Midbrain (tissue), 1 donor: ENCODE results near the gene CD244.

Source experiments
- DNase-seq: peaks from one replicate; lab custom pipeline; 2025; lab: John Stamatoyannopoulos, UW

Gene CD244

DNA sequence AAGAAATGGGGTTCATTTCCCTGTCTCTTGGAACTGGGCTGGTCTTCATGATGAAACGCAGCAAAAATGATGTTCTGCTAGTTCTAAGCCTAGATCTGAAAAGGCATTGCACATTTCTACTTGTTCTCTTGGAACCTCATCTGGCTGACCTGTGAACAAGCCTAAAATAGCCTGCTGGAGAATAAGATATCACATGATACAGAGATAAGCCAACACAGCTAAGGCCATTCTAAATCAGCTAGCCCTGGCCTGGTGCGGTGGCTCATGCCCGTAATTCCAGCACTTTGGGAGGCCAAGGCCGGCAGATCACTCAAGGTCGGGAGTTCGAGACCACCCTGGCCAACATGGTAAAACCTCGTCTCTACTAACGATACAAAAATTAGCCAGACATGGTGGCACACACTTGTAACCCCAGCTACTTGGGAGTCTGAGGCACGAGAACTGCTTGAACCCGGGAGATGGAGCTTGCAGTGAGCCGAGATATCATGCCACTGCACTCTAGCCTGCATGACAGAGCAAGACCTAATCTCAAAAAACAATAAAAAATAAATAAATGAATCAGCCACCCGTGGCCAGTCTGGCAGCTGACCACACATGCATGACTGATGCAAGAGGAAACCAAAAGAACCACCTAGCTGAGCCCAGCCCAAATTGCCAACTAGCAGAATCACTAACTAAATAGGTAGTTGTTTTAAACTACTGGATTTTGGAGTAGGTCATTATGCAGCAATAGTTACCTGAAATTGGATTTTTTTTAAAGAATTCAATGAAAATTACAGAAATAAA lies 18.0 kb downstream of the CD244 start:
- no peak for DNase-seq

- no peak for DNase-seq
Measured at GRCh38 chr1:160841079-160841478, 21.6 kb downstream of the CD244 start.

GRCh38 chr1:160839746-160840145 lies 22.9 kb downstream of the CD244 start:
- DNase-seq: no peak

DNA sequence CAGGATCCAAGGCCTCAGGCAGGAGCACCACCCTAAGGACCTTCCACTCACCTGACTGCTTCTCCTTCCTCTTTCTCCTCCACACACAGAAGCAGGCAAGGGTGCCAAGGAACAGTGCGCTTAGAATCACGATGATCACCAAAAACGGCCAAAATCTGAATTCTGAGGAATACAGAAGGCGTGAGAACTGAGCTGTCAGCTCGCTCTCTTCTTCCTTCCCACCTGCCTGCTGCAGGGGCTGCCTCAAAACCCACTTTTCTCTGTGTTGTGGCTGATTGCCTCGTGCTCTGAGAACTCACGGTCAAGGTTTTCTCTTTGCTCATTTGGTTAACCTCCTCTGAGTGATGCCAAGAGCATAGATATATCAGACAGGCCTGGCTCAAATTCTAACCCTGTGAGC lies 23.8 kb downstream of the CD244 start:
- no peak for DNase-seq

DNA sequence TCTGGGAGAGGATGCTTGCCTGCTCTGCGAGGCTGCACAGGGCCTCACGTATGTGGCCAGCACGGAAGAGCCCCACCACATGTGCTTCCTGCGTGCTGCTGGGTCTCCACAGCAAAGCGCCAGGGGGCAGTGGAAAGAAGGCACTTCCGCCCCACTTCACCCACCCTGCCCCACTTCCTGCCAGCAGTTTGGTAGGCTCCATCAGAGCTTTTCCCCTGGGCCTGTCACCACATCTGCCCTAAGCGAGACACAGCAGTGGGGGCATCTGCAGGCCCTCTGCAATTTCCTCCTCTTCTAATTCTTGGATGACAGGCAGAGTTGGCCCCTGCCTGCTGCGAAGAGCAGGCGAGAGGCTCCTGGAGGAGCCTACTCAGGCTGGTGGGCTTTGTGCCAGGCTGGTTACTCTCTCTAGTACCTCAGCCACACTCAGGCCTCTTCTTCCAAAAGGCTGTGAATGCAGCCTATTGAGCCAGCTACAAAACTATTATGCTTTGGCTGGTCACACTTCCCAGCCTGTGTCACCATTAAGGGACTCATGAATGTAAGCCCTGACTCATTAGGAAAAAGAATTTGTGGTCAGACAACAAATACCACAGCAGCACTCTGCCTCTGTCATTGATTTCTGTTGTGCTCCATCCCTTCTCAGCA lies 25.0 kb downstream of the CD244 start:
- no peak for DNase-seq

GRCh38 chr1:160836981-160837557 lies 25.6 kb downstream of the CD244 start:
- DNase-seq: no peak

GRCh38 chr1:160836561-160836960 lies 26.1 kb downstream of the CD244 start:
- DNase-seq: no peak

DNA sequence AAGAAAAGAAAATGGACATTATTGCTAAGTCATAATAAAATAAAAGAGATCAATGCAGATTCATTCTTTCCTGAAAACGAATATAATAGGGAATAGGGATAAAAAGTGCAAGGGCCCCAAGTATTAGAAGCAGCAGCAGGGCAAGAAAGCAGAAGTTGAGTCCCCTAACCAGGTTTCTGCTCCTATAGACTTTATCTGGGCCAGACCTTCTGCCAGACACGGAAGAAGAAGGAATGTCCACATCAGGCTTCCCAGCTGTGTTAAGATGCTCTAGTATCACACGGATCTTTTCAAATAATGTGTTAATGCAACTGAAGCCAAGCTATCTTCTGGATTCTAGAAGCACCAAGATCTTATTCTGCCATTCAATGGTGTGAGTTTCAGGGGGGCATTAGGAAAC lies 26.9 kb downstream of the CD244 start:
- DNase-seq: no peak

DNA sequence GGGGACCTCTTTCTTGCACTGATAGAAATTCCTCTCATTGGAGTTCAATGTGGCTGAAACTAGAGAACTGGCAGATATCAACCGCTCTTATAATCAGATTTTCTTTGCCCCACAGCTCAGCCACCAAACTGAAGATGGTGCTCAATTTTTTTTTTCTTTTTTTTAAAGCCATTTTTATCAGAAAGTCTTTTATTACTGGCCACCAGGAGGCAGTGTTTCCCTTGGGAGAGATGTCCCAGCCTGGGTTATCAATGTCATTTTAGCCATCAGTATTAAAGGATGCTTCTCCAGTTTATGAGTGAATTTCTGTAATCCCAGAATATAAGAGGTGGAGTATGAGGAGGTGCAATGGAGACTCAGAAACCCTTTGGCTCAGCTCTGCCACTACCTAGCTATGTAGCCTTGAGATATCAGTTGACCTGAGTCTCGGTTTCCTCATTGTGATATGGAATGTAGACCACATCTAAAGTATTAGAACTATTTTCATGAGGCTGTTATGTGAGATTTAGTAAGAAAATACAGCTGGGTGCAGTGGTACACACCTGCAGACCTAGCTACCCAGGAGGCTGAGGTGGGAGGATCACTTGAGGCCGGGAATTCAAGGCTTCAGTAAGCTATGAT lies 27.6 kb downstream of the CD244 start:
- DNase-seq: peak; percentile 13

- no peak for DNase-seq
Measured at GRCh38 chr1:160830321-160831153, 32.1 kb downstream of the CD244 start.

GRCh38 chr1:160829766-160830165 lies 32.9 kb downstream of the CD244 start:
- DNase-seq: no peak

DNA sequence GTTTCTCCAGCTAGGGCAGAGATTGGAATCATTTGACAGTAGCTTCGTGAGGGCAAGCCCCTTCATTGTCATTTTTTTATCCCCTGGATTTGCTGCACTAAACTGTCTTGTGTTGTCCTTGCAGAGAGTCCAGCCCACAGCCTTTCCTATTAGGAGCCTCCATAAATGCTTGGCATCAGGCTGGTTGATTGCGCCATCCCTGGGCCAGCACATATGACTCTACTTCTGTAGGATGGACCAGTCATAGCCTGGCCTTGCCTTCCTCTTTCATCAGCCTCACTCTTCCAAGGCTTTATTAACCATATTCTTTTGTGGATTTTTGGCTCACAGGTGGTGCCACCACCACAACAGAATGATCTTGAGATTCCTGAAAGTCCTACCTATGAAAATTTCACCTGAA lies 35.3 kb downstream of the CD244 start:
- DNase-seq: no peak

DNA sequence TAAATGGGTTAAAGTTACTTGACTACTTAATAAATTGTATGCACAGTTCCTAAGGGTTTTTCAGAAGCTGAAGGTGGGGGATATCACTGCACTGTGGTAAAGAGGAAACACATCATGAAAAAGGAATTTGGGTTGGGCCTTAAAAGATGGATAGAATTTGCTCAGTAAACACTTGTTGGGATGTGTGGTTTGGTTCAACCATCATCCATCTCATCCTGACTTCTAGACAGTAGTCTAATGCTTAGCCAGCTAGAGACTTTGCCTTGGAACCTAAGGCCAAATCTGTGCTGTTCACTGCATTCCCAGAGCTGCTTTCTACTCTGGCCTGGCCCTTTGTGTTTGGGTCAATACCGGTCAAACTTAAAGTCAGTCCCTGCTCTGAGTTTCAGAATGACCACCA lies 36.1 kb downstream of the CD244 start:
- no peak for DNase-seq

DNA sequence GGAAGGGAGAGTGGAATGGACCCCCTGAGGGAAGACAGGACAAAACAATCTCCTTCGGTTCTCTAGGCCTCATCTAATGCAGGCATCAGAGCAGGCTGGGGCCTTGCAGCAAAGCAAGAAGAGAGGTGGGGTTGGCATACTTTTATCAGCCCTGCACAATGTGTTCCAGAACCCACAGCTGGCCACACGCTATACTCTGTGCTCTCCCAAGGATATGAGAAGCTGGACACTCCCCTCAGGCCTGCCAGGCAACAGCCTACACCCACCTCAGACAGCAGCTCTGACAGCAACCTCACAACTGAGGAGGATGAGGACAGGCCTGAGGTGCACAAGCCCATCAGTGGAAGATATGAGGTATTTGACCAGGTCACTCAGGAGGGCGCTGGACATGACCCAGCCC lies 39.4 kb downstream of the CD244 start:
- no peak for DNase-seq

- DNase-seq: no peak
Measured at GRCh38 chr1:160821627-160822026, 41.1 kb downstream of the CD244 start.

GRCh38 chr1:160819186-160819585 lies 43.5 kb downstream of the CD244 start:
- DNase-seq: no peak

DNA sequence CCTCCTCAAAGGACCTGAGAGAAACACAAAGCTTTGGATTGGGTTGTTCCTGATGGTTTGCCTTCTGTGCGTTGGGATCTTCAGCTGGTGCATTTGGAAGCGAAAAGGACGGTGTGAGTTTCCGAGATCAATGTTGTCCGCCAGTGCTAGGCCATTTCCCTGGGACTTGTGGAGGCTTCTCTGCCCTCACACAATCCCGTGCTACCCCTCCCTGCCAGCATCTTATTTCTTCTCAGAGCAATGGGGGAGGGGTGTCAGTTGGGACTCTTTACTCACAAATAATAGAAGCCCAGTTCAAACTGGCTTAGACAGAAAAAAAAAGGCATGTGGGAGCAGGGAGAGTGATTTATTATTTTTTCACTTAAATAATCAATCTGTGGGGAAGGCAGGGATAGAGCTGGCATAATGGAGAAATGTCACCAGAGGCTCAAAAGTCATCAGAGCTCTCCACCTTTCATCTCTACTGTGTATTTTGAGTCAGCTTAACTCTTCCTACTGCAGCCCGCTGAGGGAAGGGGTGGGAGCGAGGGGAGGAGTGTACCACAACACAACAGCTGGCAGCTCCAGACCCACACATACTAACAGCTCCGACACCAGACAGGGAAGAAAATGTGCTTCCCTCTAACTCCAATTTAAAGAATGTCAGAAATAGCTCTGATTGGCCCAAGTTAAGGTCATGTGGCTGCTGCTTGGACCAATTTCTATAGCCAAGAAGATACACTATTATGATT lies 44.3 kb downstream of the CD244 start:
- DNase-seq: no peak

DNA sequence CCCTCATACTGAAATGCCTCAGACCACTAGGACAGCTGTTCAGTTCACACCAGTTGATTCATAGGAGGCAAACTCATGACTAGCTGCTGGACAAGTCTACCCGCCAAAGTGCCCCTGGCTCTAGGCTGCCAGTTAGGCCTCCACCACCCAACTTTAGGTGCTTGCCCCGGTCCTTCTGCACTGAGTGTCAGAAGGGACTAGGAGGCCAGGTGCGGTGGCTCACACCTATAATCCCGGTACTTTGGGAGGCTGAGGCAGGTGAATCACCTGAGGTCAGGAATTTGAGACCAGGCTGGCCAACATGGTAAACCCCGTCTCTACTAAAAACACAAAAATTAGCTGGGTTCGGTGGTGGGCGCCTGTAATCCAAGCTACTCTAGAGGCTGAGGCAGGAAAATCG lies 47.8 kb downstream of the CD244 start:
- DNase-seq: no peak

DNA sequence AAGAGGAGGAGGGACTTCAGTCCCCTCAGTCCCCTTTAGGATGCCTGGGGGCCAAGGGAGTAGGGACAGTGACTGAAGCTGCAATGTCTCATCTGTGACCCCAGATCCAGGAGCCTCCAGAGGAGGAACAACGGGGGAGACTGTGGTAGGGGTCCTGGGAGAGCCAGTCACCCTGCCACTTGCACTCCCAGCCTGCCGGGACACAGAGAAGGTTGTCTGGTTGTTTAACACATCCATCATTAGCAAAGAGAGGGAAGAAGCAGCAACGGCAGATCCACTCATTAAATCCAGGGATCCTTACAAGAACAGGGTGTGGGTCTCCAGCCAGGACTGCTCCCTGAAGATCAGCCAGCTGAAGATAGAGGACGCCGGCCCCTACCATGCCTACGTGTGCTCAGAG lies 48.4 kb downstream of the CD244 start:
- no peak for DNase-seq

GRCh38 chr1:160813215-160813614 lies 49.5 kb downstream of the CD244 start:
- DNase-seq: no peak

DNA sequence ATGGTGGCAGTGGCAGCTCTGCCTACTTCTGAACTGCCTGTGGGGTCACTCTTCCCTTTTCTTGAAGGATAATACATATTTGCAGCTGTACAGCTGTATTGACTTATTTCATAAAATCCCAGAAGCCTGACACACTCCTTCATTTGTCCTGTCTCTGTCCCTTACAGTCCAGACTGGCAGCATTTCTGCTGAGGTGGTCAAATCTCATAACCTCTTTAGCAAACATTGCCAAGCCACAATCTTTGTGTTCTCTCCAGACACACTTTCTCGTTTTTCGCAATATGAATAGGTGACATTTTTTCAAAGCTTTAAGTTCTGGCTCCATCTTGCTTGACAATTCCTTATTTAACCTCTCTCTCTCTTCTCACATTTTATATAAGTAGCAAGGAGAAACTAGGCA lies 51.5 kb downstream of the CD244 start:
- no peak for DNase-seq
